Progenitor cell of endocrine pancreas (in vitro differentiated cells): ENCODE data around the gene ZCCHC7. TPM values are rescaled to one million over a fixed set of nuclear protein-coding genes. Genes with fewer than 3 reads are reported as not detected.
"Not testable (repeated sequence)": the region's sequence is repeated elsewhere in the genome, so short reads cannot be mapped to it uniquely, and the experiment has no call there.

Experiments
- DNase-seq: peaks from one replicate; pipeline ENCODE4 v3.0.0; 2021; ENCODE audit warnings: low spot score; ENCODE audit not compliant: unreplicated experiment
- H3K27ac Mint-ChIP-seq: 2 replicates; pipeline ENCODE4 v1.8.0; 2021; ENCODE audit warnings: mild to moderate bottlenecking, moderate library complexity, mixed read lengths
- H3K27me3 Mint-ChIP-seq: 2 replicates; pipeline ENCODE4 v1.8.0; 2021; ENCODE audit warnings: mixed read lengths
- H3K36me3 Mint-ChIP-seq: 2 replicates; pipeline ENCODE4 v1.8.0; 2022; ENCODE audit warnings: mixed read lengths; ENCODE audit not compliant: insufficient read depth
- H3K4me1 Mint-ChIP-seq: 2 replicates; pipeline ENCODE4 v1.8.0; 2021; ENCODE audit warnings: low read depth, mixed read lengths
- H3K4me3 Mint-ChIP-seq: 2 replicates; pipeline ENCODE4 v1.8.0; 2021; ENCODE audit warnings: low read depth, mild to moderate bottlenecking, moderate library complexity, mixed read lengths
- H3K9me3 Mint-ChIP-seq: 2 replicates; pipeline ENCODE4 v1.8.0; 2021; ENCODE audit warnings: low read depth, mixed read lengths
- total RNA-seq: library from RNA; stranded (reverse); gene quantifications from 2 replicates; pipeline ENCODE4 v1.2.1, GENCODE V29; 2021
- TF ChIP-seq, protein P1 (sequence below): fragments of 200-600 bp; sonication (generic); IDR thresholded peaks from one replicate; pipeline ENCODE4 v1.5.0; 2021; ENCODE audit warnings: antibody characterized with exemption, mild to moderate bottlenecking; ENCODE audit not compliant: unreplicated experiment

ZCCHC7 gene
- total RNA-seq, 1 donor from 2014 or later = 16.6 TPM

- Mint-ChIP-seq H3K4me3 (no peak overlapping the region), H3K9me3 (peaks cover 3% of the 10 kb centered on the region), H3K27me3 (peaks cover 4% of the 10 kb centered on the region), H3K4me1 (no peaks in the 10 kb centered on the region), H3K27ac (no peak overlapping the region), H3K36me3 (no peaks in the 10 kb centered on the region)
- no peak for DNase-seq
- TF ChIP-seq, protein P1, sequence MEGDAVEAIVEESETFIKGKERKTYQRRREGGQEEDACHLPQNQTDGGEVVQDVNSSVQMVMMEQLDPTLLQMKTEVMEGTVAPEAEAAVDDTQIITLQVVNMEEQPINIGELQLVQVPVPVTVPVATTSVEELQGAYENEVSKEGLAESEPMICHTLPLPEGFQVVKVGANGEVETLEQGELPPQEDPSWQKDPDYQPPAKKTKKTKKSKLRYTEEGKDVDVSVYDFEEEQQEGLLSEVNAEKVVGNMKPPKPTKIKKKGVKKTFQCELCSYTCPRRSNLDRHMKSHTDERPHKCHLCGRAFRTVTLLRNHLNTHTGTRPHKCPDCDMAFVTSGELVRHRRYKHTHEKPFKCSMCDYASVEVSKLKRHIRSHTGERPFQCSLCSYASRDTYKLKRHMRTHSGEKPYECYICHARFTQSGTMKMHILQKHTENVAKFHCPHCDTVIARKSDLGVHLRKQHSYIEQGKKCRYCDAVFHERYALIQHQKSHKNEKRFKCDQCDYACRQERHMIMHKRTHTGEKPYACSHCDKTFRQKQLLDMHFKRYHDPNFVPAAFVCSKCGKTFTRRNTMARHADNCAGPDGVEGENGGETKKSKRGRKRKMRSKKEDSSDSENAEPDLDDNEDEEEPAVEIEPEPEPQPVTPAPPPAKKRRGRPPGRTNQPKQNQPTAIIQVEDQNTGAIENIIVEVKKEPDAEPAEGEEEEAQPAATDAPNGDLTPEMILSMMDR = no peak
Measured at GRCh38 chr9:37386988-37387387, 266.6 kb downstream of the ZCCHC7 start.

GRCh38 chr9:37390759-37391158 lies 270.4 kb downstream of the ZCCHC7 start:
- no peaks in the 10 kb centered on the region for H3K36me3 Mint-ChIP-seq
- TF ChIP-seq, protein P1 = peak; percentile 54
- peaks cover 8% of the 10 kb centered on the region for H3K4me1 Mint-ChIP-seq
- H3K4me3 Mint-ChIP-seq = no peak overlapping the region
- no peaks in the 10 kb centered on the region for H3K9me3 Mint-ChIP-seq
- DNase-seq = no peak
- peaks cover 5% of the 10 kb centered on the region for H3K27me3 Mint-ChIP-seq
- H3K27ac Mint-ChIP-seq = no peak overlapping the region

GRCh38 chr9:37392272-37392671 lies 271.9 kb downstream of the ZCCHC7 start:
- Mint-ChIP-seq H3K27ac (no peak overlapping the region), H3K27me3 (peaks cover 5% of the 10 kb centered on the region), H3K4me3 (no peak overlapping the region), H3K9me3 (no peaks in the 10 kb centered on the region), H3K36me3 (no peaks in the 10 kb centered on the region), H3K4me1 (peaks cover 9% of the 10 kb centered on the region)
- TF ChIP-seq, protein P1 = no peak
- no peak for DNase-seq

DNA sequence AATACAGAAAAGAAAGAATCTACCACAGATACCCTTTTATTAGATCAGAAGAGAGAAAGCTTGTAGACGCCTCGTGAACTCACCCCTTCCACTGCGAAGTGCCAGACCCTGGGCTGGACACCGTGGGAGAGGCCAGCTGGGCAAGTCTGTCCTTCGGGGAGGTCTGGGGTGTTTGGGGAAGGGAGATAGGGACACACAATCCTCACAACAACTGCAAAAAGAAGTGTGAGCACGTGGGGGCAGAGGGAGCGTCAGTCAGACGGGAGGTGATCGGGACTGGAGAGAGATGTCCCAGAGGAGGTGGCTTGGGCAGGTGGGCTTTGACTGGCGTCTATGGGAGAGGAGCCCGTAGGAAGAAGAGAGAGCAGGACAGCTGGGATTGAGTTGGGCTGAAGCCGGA lies 274.9 kb downstream of the ZCCHC7 start:
- no peak overlapping the region for H3K27ac Mint-ChIP-seq
- H3K4me3 Mint-ChIP-seq = no peak overlapping the region
- H3K4me1 Mint-ChIP-seq = peaks cover 16% of the 10 kb centered on the region
- H3K36me3 Mint-ChIP-seq = no peaks in the 10 kb centered on the region
- DNase-seq = no peak
- TF ChIP-seq, protein P1 = no peak
- H3K27me3 Mint-ChIP-seq = peaks cover 5% of the 10 kb centered on the region
- H3K9me3 Mint-ChIP-seq = no peaks in the 10 kb centered on the region

GRCh38 chr9:37395663-37396062 lies 275.3 kb downstream of the ZCCHC7 start:
- no peak overlapping the region for H3K27ac Mint-ChIP-seq
- H3K4me1 Mint-ChIP-seq = peaks cover 17% of the 10 kb centered on the region
- H3K4me3 Mint-ChIP-seq = no peak overlapping the region
- DNase-seq = no peak
- TF ChIP-seq, protein P1 = no peak
- H3K36me3 Mint-ChIP-seq = no peaks in the 10 kb centered on the region
- no peaks in the 10 kb centered on the region for H3K9me3 Mint-ChIP-seq
- H3K27me3 Mint-ChIP-seq = peaks cover 5% of the 10 kb centered on the region

GRCh38 chr9:37397948-37398347 lies 277.6 kb downstream of the ZCCHC7 start:
- H3K4me1 Mint-ChIP-seq = peaks cover 21% of the 10 kb centered on the region
- not testable (repeated sequence) for H3K36me3 Mint-ChIP-seq, H3K4me3 Mint-ChIP-seq, H3K27ac Mint-ChIP-seq, H3K27me3 Mint-ChIP-seq, H3K9me3 Mint-ChIP-seq, DNase-seq
